Fibroblast of lung (primary cell): ENCODE measurements around the gene PCDHB1.

Experiments used
- CTCF ChIP-seq, 2 donors: IDR thresholded peaks in 1 of 2; conservative IDR thresholded peaks in 1 of 2; 1 replicate in 1 of 2; 2 replicates in 1 of 2; pipeline ENCODE4 v1.5.1; 2011 to 2012; ENCODE audit warnings: low read length in 2 of 2, control low read depth in 1 of 2, inconsistent platforms in 1 of 2, low read depth in 1 of 2, mild to moderate bottlenecking in 1 of 2
- EZH2 ChIP-seq: IDR thresholded peaks from 2 replicates; pipeline ENCODE4 v1.5.1; 2012; ENCODE audit warnings: low read length, control low read depth, mild to moderate bottlenecking; ENCODE audit errors: missing control alignments

- TF ChIP-seq CTCF (conservative IDR thresholded peaks at IDR 0.05 in 1 of 2, IDR thresholded peaks at IDR 0.05 in 1 of 2; ENCODE audit: low read depth in 1 of 2, low read length in 2 of 2) (peak in 1 of 2 donors; percentile 9), EZH2 (no peak)
Observed at GRCh38 chr5:141040093-141040770, 10.9 kb upstream of the PCDHB1 start.
